HG03460 (cell line): ENCODE measurements around the gene TUSC2.
A peak's percentile ranks its signal among the peaks of the same experiment; 100 is the strongest.

ENCODE experiments used
- ATAC-seq: cut with Tn5 transposase; IDR thresholded peaks from one replicate; pipeline ENCODE4 v1.9.1; 2021; ENCODE audit not compliant: unreplicated experiment

Gene TUSC2

GRCh38 chr3:50354850-50355249, 26.8 kb upstream of the TUSC2 start:
- ATAC-seq, result no peak

- no peak for ATAC-seq
Measured at GRCh38 chr3:50354186-50354764, 26.3 kb upstream of the TUSC2 start.

- ATAC-seq, result no peak
Measured at GRCh38 chr3:50353245-50354004, 25.4 kb upstream of the TUSC2 start.

GRCh38 chr3:50352781-50353180, 24.8 kb upstream of the TUSC2 start:
- ATAC-seq, result no peak

- ATAC-seq, result no peak
Measured at GRCh38 chr3:50351323-50351697, 23.3 kb upstream of the TUSC2 start.

GRCh38 chr3:50350527-50351322, 22.7 kb upstream of the TUSC2 start, which contains the start of the genes CYB561D2 and NPRL2:
Gene CYB561D2, plus strand, starts transcription at chr3:50350862. Its CDS starts 572 bp downstream, at chr3:50351434.
Gene NPRL2, minus strand, starts transcription at chr3:50350775. Its CDS starts 123 bp downstream, at chr3:50350652.
- ATAC-seq, result peak; percentile 84

- no peak for ATAC-seq
Measured at GRCh38 chr3:50350213-50350526, 22.1 kb upstream of the TUSC2 start.

- no peak for ATAC-seq
Measured at GRCh38 chr3:50347187-50347813, 19.3 kb upstream of the TUSC2 start.

- no peak for ATAC-seq
Measured at GRCh38 chr3:50345586-50346234, 17.7 kb upstream of the TUSC2 start, which contains the start of gene ZMYND10. Gene ZMYND10, minus strand, starts transcription at chr3:50345732. Its CDS starts 153 bp downstream, at chr3:50345579.

GRCh38 chr3:50345008-50345407, 17.0 kb upstream of the TUSC2 start:
- ATAC-seq, result no peak

- no peak for ATAC-seq
Measured at GRCh38 chr3:50342813-50343633, 15.0 kb upstream of the TUSC2 start.

- no peak for ATAC-seq
Measured at GRCh38 chr3:50341996-50342650, 14.1 kb upstream of the TUSC2 start.

GRCh38 chr3:50341537-50341936, 13.5 kb upstream of the TUSC2 start:
- no peak for ATAC-seq

GRCh38 chr3:50340448-50341329, 12.7 kb upstream of the TUSC2 start, which contains the start of gene RASSF1:
Gene RASSF1, minus strand, starts transcription at chr3:50340836. Its CDS starts 31 bp downstream, at chr3:50340805.
- no peak for ATAC-seq

GRCh38 chr3:50340147-50340447, 12.1 kb upstream of the TUSC2 start:
- ATAC-seq, result no peak

GRCh38 chr3:50339485-50340146, 11.6 kb upstream of the TUSC2 start:
- ATAC-seq, result no peak

GRCh38 chr3:50338965-50339364, 10.9 kb upstream of the TUSC2 start:
- ATAC-seq, result no peak
